ENCODE measurements around the gene UTS2B. TPM values are rescaled to one million over a fixed set of nuclear protein-coding genes. Genes with fewer than 3 reads are reported as not detected.

UTS2B gene
- total RNA-seq, 1 donor from 2014 or later: 0.47 TPM

GRCh38 chr3:191236646-191237045, 93.7 kb downstream of the UTS2B start:
- H3K27ac ChIP-seq (replicated peaks): no peak overlapping the region
- no peaks in the 10 kb centered on the region for H3K27me3 ChIP-seq (ENCODE audit: low read depth)
- H3K36me3 ChIP-seq: no peaks in the 10 kb centered on the region
- intact Hi-C loops (cut with micrococcal nuclease): no loop called here
- H3K9me3 ChIP-seq (replicated peaks): no peaks in the 10 kb centered on the region
- no peak for DNase-seq
- H3K4me1 ChIP-seq: no peaks in the 10 kb centered on the region
- TF ChIP-seq, protein P1, sequence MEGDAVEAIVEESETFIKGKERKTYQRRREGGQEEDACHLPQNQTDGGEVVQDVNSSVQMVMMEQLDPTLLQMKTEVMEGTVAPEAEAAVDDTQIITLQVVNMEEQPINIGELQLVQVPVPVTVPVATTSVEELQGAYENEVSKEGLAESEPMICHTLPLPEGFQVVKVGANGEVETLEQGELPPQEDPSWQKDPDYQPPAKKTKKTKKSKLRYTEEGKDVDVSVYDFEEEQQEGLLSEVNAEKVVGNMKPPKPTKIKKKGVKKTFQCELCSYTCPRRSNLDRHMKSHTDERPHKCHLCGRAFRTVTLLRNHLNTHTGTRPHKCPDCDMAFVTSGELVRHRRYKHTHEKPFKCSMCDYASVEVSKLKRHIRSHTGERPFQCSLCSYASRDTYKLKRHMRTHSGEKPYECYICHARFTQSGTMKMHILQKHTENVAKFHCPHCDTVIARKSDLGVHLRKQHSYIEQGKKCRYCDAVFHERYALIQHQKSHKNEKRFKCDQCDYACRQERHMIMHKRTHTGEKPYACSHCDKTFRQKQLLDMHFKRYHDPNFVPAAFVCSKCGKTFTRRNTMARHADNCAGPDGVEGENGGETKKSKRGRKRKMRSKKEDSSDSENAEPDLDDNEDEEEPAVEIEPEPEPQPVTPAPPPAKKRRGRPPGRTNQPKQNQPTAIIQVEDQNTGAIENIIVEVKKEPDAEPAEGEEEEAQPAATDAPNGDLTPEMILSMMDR (IDR thresholded peaks at IDR 0.05; ENCODE audit: borderline replicate concordance): no peak
- no peak overlapping the region for H3K4me3 ChIP-seq

GRCh38 chr3:191235331-191236314, 94.7 kb downstream of the UTS2B start:
- DNase-seq: no peak
- no peaks in the 10 kb centered on the region for H3K9me3 ChIP-seq (replicated peaks)
- intact Hi-C loops (cut with micrococcal nuclease): no loop called here
- TF ChIP-seq, protein P1 (IDR thresholded peaks at IDR 0.05; ENCODE audit: borderline replicate concordance): no peak
- H3K4me1 ChIP-seq: no peaks in the 10 kb centered on the region
- H3K4me3 ChIP-seq: no peak overlapping the region
- no peaks in the 10 kb centered on the region for H3K36me3 ChIP-seq
- no peaks in the 10 kb centered on the region for H3K27me3 ChIP-seq (ENCODE audit: low read depth)
- no peak overlapping the region for H3K27ac ChIP-seq (replicated peaks)

DNA sequence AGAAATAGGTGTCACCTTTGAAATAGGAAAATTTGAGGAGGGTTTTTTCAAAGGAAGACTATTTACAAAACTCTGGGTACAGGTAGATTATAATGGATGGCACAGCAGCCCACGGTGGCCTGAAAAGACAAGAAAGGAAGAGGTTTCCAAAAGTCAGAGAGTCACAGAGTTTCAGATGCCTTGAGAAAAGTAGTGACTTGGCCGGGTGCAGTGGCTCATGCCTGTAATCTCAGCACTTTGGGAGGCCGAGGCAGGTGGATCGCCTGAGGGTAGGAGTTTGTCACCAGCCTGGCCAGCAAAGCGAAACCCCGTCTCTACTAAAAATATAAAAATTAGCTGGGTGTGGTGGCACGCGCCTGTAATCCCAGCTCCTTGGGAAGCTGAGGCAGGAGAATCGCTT, 96.1 kb downstream of the UTS2B start:
- no peak for DNase-seq
- TF ChIP-seq, protein P1 (IDR thresholded peaks at IDR 0.05; ENCODE audit: borderline replicate concordance): no peak
- H3K36me3 ChIP-seq: no peaks in the 10 kb centered on the region
- no peak overlapping the region for H3K27ac ChIP-seq (replicated peaks)
- no peaks in the 10 kb centered on the region for H3K4me1 ChIP-seq
- H3K27me3 ChIP-seq (ENCODE audit: low read depth): no peaks in the 10 kb centered on the region
- intact Hi-C loops (cut with micrococcal nuclease): no loop called here
- H3K4me3 ChIP-seq: no peak overlapping the region
- no peaks in the 10 kb centered on the region for H3K9me3 ChIP-seq (replicated peaks)

DNA sequence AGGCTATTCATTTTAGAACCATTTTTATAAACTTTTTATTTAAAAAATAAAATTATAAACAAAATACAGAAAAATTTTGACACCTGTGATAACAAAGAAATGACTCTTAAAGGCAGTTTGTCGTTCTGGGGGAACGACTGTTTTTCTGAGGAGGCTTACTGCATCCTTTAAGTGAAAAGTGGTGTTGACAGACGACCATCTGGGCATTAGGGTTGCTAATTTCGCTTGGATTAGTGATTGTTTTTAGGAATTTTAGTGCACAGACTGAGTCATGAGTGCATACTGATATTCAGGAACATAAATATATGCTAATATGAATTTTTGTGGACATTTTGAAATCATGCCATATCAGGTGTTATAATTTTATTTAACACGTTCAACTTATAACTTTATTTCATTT, 102.8 kb downstream of the UTS2B start:
- no peak overlapping the region for H3K4me3 ChIP-seq
- H3K27ac ChIP-seq (replicated peaks): no peak overlapping the region
- no peaks in the 10 kb centered on the region for H3K27me3 ChIP-seq (ENCODE audit: low read depth)
- DNase-seq: no peak
- TF ChIP-seq, protein P1 (IDR thresholded peaks at IDR 0.05; ENCODE audit: borderline replicate concordance): no peak
- H3K4me1 ChIP-seq: no peaks in the 10 kb centered on the region
- intact Hi-C loops (cut with micrococcal nuclease): no loop called here
- no peaks in the 10 kb centered on the region for H3K36me3 ChIP-seq
- no peaks in the 10 kb centered on the region for H3K9me3 ChIP-seq (replicated peaks)

DNA sequence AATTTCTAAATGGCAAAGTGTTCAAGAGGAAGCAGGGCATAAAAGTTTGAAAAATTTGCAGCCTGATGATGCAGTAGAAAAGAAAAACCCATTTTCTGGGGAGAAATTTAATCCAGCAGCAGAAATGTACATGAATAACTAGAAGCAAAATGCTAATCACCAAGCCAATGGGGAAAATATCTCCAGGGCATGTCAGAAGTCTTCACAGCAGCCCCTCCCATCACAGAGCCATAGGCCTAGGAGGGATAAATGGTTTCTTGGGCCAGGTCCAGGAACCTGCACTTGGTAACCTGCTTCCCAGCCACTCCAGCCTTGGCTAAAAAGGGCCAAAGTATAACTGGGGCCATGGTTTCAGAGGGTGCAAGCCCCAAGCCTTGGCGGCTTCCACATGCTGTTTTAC, 108.7 kb downstream of the UTS2B start:
- Histone ChIP-seq H3K9me3 (replicated peaks) (no peaks in the 10 kb centered on the region), H3K27ac (replicated peaks) (no peak overlapping the region), H3K27me3 (ENCODE audit: low read depth) (no peaks in the 10 kb centered on the region), H3K36me3 (no peaks in the 10 kb centered on the region), H3K4me1 (no peaks in the 10 kb centered on the region), H3K4me3 (no peak overlapping the region)
- TF ChIP-seq, protein P1 (IDR thresholded peaks at IDR 0.05; ENCODE audit: borderline replicate concordance): no peak
- intact Hi-C loops (cut with micrococcal nuclease): no loop called here
- DNase-seq: no peak
